ENCODE results near the gene GPR143. TPM values are rescaled to one million over a fixed set of nuclear protein-coding genes. Genes with fewer than 3 reads are reported as not detected.

Gene GPR143
- polyA plus RNA-seq, 12 donors: 0.35 to 2.7 (median 0.88) TPM; not detected in 2

- peak; percentile 82 for DNase-seq
Measured at GRCh38 chrX:9708923-9709553, 56.6 kb downstream of the GPR143 start.

- no peak for DNase-seq
Measured at GRCh38 chrX:9708086-9708485, 57.6 kb downstream of the GPR143 start.

- DNase-seq: peak; percentile 3
Measured at GRCh38 chrX:9707306-9708033, 58.2 kb downstream of the GPR143 start.

GRCh38 chrX:9706421-9706820 is 59.2 kb downstream of the GPR143 start:
- no peak for DNase-seq

- DNase-seq: no peak
Measured at GRCh38 chrX:9704876-9705465, 60.7 kb downstream of the GPR143 start.

GRCh38 chrX:9703406-9703805 is 62.2 kb downstream of the GPR143 start:
- DNase-seq: no peak

GRCh38 chrX:9701790-9702189 is 63.9 kb downstream of the GPR143 start:
- no peak for DNase-seq

- DNase-seq: no peak
Measured at GRCh38 chrX:9700555-9700954, 65.1 kb downstream of the GPR143 start.

- peak; percentile 33 for DNase-seq
Measured at GRCh38 chrX:9698576-9698975, 67.1 kb downstream of the GPR143 start.

- no peak for DNase-seq
Measured at GRCh38 chrX:9693307-9694001, 72.2 kb downstream of the GPR143 start.

- no peak for DNase-seq
Measured at GRCh38 chrX:9690046-9690445, 75.6 kb downstream of the GPR143 start.

GRCh38 chrX:9688833-9689232 is 76.8 kb downstream of the GPR143 start:
- no peak for DNase-seq

- DNase-seq: no peak
Measured at GRCh38 chrX:9687899-9688298, 77.7 kb downstream of the GPR143 start.

GRCh38 chrX:9683350-9683749 is 82.3 kb downstream of the GPR143 start:
- DNase-seq: no peak

- no peak for DNase-seq
Measured at GRCh38 chrX:9682861-9683260, 82.8 kb downstream of the GPR143 start.

GRCh38 chrX:9682456-9682855 is 83.2 kb downstream of the GPR143 start:
- DNase-seq: no peak

- DNase-seq: no peak
Measured at GRCh38 chrX:9681422-9681821, 84.2 kb downstream of the GPR143 start.

GRCh38 chrX:9681011-9681410 is 84.6 kb downstream of the GPR143 start:
- no peak for DNase-seq

GRCh38 chrX:9678215-9678965 is 87.3 kb downstream of the GPR143 start:
- no peak for DNase-seq

- peak; percentile 87 for DNase-seq
Measured at GRCh38 chrX:9677098-9677739, 88.4 kb downstream of the GPR143 start.

- DNase-seq: no peak
Measured at GRCh38 chrX:9676738-9677097, 88.9 kb downstream of the GPR143 start.

All from muscle of arm (tissue), 12 donors.